Mesodermal cell (in vitro differentiated cells): Measurements from ENCODE around the gene GCSH.

Experiments used
- H3K27ac ChIP-seq: 2 replicates; pipeline ENCODE4 v1.7.0; 2013; ENCODE audit warnings: mild to moderate bottlenecking, low read depth, low read length, moderate library complexity; ENCODE audit not compliant: severe bottlenecking
- H3K36me3 ChIP-seq: 2 replicates; pipeline ENCODE4 v1.7.1; 2013; ENCODE audit warnings: mild to moderate bottlenecking, low read length, moderate library complexity; ENCODE audit not compliant: control insufficient read depth, insufficient read depth
- H3K4me1 ChIP-seq: one replicate; pipeline ENCODE4 v1.7.1; 2013; ENCODE audit warnings: mild to moderate bottlenecking, low read length; ENCODE audit not compliant: insufficient read depth, control insufficient read depth, poor library complexity, severe bottlenecking
- H3K4me3 ChIP-seq: 2 replicates; pipeline ENCODE4 v1.7.0; 2013; ENCODE audit warnings: low read length, control low read depth, mild to moderate bottlenecking; ENCODE audit not compliant: insufficient read depth, poor library complexity, severe bottlenecking; ENCODE audit errors: extremely low read depth
- H3K9me3 ChIP-seq: 2 replicates; pipeline ENCODE4 v1.7.1; 2013; ENCODE audit warnings: mild to moderate bottlenecking, low read length, moderate library complexity; ENCODE audit not compliant: control insufficient read depth
- WGBS, 2 experiments: methylation state at CpG; one replicate each; pipeline ENCODE4 v1.1.5; 2013; ENCODE audit warnings: missing lambda C conversion rate in 2 of 2; ENCODE audit not compliant: insufficient coverage in 2 of 2; 5-methylcytosine and 5-hydroxymethylcytosine counted together

The GCSH gene

GRCh38 chr16:81073560-81074330 lies 22.4 kb downstream of the GCSH start:
- Histone ChIP-seq H3K27ac (no peak overlapping the region), H3K4me3 (no peak overlapping the region), H3K36me3 (no peaks in the 10 kb centered on the region), H3K9me3 (no peaks in the 10 kb centered on the region), H3K4me1 (peaks cover 5% of the 10 kb centered on the region)
- 67% methylated on average over 3 to 5 of the region's 5 CpGs for WGBS, 2 experiments

- Histone ChIP-seq H3K9me3 (no peaks in the 10 kb centered on the region), H3K27ac (no peak overlapping the region), H3K4me1 (no peaks in the 10 kb centered on the region), H3K4me3 (no peak overlapping the region), H3K36me3 (no peaks in the 10 kb centered on the region)
- 93 to 94% methylated on average over 2 of the region's 4 CpGs for WGBS, 2 experiments
These were observed 24.4 kb downstream of the GCSH start for GRCh38 chr16:81071805-81072204.

GRCh38 chr16:81070979-81071378 lies 25.2 kb downstream of the GCSH start:
- Histone ChIP-seq H3K36me3 (no peaks in the 10 kb centered on the region), H3K9me3 (no peaks in the 10 kb centered on the region), H3K4me3 (no peak overlapping the region), H3K4me1 (no peaks in the 10 kb centered on the region), H3K27ac (no peak overlapping the region)
- 79 to 100% methylated on average over 2 to 8 of the region's 8 CpGs for WGBS, 2 experiments

GRCh38 chr16:81069063-81069462 lies 27.1 kb downstream of the GCSH start:
- Histone ChIP-seq H3K9me3 (no peaks in the 10 kb centered on the region), H3K4me3 (no peak overlapping the region), H3K27ac (no peak overlapping the region), H3K4me1 (no peaks in the 10 kb centered on the region), H3K36me3 (no peaks in the 10 kb centered on the region)
- WGBS, 2 experiments: 91 to 97% methylated on average over 4 of the region's 4 CpGs

GRCh38 chr16:81067166-81067565 lies 29.0 kb downstream of the GCSH start:
- 88 to 100% methylated on average over 1 of the region's 1 CpG for WGBS, 2 experiments
- Histone ChIP-seq H3K9me3 (no peaks in the 10 kb centered on the region), H3K4me3 (no peak overlapping the region), H3K27ac (no peak overlapping the region), H3K36me3 (no peaks in the 10 kb centered on the region), H3K4me1 (no peaks in the 10 kb centered on the region)

- H3K27ac ChIP-seq: no peak overlapping the region
- 100% methylated on average over 1 of the region's 4 CpGs for WGBS, 2 experiments
- H3K36me3 ChIP-seq: no peaks in the 10 kb centered on the region
- no peak overlapping the region for H3K4me3 ChIP-seq
- H3K4me1 ChIP-seq: no peaks in the 10 kb centered on the region
- H3K9me3 ChIP-seq: no peaks in the 10 kb centered on the region
These were observed 29.5 kb downstream of the GCSH start for GRCh38 chr16:81066681-81067080.

- Histone ChIP-seq H3K27ac (no peak overlapping the region), H3K4me1 (no peaks in the 10 kb centered on the region), H3K36me3 (no peaks in the 10 kb centered on the region), H3K4me3 (no peak overlapping the region), H3K9me3 (no peaks in the 10 kb centered on the region)
- 88 to 91% methylated on average over 6 to 7 of the region's 10 CpGs for WGBS, 2 experiments
These were observed 34.2 kb downstream of the GCSH start for GRCh38 chr16:81061871-81062608.

GRCh38 chr16:81061307-81061640 lies 34.9 kb downstream of the GCSH start:
- Histone ChIP-seq H3K9me3 (no peaks in the 10 kb centered on the region), H3K4me3 (no peak overlapping the region), H3K27ac (no peak overlapping the region), H3K36me3 (no peaks in the 10 kb centered on the region), H3K4me1 (no peaks in the 10 kb centered on the region)
- 82 to 90% methylated on average over 5 to 7 of the region's 10 CpGs for WGBS, 2 experiments

GRCh38 chr16:81060576-81061306 lies 35.5 kb downstream of the GCSH start:
- no peaks in the 10 kb centered on the region for H3K9me3 ChIP-seq
- H3K4me3 ChIP-seq: no peak overlapping the region
- WGBS, 2 experiments: 85 to 89% methylated on average over 13 of the region's 14 CpGs
- no peaks in the 10 kb centered on the region for H3K4me1 ChIP-seq
- no peaks in the 10 kb centered on the region for H3K36me3 ChIP-seq
- H3K27ac ChIP-seq: no peak overlapping the region

- H3K9me3 ChIP-seq: peaks cover 11% of the 10 kb centered on the region
- H3K4me1 ChIP-seq: no peaks in the 10 kb centered on the region
- H3K27ac ChIP-seq: no peak overlapping the region
- no peaks in the 10 kb centered on the region for H3K36me3 ChIP-seq
- no peak overlapping the region for H3K4me3 ChIP-seq
- WGBS, 2 experiments: 93 to 99% methylated on average over 8 of the region's 11 CpGs
These were observed 42.4 kb downstream of the GCSH start for GRCh38 chr16:81053761-81054160.
